ENCODE measurements around the gene ABCF3. TPM values are rescaled to one million over a fixed set of nuclear protein-coding genes. Genes with fewer than 3 reads are reported as not detected.

Gene ABCF3
- total RNA-seq = 45.5 and 56.7 TPM in 2 replicates

DNA sequence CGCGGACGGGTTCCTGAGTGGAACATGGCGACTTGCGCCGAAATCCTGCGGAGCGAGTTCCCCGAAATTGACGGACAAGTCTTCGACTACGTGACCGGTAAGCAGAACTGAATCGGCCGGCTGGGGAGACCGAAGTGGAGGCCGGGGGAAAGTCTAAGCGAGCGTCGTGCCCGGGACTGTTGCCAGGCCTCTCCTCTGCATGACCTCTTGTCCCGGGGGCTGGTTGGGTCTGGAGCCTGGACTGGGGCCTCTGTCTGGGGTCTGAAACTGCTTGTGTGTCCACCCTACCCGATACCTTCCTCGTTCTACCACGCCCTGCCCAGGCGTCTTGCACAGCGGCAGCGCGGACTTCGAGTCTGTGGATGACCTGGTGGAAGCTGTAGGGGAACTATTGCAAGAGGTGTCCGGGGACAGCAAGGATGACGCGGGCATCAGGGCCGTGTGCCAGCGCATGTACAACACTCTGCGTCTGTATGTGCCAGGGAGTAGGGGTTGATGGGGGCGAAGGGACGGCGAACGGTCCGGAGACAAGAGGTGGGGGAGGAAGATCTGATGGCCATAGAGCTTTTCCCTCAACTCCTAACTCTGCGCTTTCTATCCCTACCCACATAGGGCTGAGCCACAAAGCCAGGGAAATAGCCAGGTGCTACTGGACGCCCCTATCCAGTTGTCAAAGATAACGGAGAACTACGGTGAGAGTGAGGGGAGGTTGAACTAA is at the start of gene ABCF3:
TSS of gene ABCF3 (plus strand) at position 16 of the 718 bp plus-strand sequence. CDS start at position 25, 9 bp downstream.

GRCh38 chr3:184154885-184155643 is 30.9 kb upstream of the ABCF3 start, which contains the start of gene DVL3:
Gene DVL3 (plus strand): TSS chr3:184155377. CDS start chr3:184155636, 259 bp downstream.

DNA sequence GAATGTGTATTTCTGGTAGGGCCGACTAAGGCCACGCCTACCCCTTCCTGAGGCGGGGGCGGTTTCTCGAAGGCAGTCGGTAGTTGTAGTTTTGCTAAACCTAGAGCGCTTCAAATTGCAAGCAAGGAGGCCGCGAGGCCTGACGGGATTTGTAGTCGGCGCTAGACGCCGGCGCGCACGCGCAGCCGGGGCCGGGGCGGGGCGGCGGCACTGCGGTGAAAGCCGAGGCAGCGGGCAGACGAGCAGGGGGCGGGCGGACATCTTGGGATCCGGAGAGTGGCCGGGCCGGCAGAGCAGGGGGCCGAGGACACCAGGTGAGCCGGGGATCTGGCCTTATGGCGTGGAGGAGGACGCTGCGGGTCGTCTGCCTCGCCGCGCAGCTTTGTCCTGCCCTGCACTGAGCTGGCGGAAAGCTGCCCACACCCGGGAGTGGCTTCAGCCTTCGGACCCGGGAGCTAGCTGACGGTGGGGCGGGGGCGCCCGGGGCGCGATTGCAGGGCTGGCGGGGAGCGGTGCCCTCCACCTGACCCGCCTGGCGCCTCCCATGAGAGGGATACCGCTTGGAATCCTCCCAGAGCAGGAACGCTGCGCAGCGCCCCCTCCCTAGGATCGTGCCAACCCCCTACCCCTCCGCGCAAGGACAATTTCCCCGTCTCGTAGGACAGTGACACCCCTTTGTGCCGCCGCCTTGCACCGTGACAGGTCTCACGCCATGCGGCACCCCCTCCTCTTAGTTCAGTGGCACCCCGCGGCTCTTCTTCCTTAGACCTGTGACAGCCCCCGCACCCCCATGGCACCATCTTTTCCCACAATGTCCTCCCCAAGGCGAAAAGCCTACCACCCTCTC is 11.1 kb upstream of the ABCF3 start, which contains the start of gene AP2M1:
TSS of gene AP2M1 (plus strand) at position 210 of the 847 bp plus-strand sequence. CDS start 2,139 bp downstream, outside the sequence.

DNA sequence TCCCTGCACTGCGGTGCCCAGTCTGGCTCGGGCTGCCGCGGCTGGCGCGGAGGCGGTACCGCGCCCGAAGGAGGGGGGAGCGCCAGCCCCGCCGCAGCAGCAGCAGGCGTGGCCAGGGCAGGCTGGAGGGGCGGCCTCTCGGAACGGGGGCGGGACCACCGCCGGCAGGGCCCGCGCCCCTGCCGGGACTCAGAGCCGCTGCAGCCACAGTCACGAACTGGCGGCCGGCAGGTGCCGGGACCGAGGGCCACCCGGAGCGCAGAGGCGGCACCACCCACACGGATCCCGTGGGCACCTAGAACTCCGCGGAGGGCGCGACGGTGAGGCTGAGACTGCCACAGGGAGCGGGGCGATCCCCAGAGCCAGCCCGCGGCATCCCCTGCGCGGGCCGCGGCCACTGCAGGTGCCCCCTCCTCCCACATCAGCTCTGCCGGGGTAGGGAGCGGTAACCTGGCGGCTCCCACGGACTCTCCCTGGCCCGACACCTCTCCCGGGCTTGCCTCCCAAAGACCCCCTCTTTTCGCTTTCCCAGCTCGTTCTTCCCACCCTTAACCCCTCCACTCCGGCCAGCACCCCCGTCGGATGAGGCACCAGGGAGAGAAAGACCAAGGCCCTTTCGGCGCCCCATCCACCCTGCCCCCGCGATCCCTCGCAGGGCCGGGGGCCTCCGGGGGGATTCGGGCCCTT is 43.5 kb downstream of the ABCF3 start, which contains the start of gene VWA5B2:
TSS of gene VWA5B2 (plus strand) at position 192 of the 687 bp plus-strand sequence. CDS start 944 bp downstream, outside the sequence.

Small RNA genes within 50 kb of the gene (small RNA-seq; reads per million reads assigned to genes)
- not detected for gene MIR1224 (ENCODE audit: low replicate concordance)

Other genes starting within 250 kb of the ABCF3 start
- gene ABCC5, start 168.3 kb upstream of the ABCF3 start, total RNA-seq = 16.2 and 19.8 TPM in 2 replicates
- gene HTR3D, start 154.5 kb upstream of the ABCF3 start, total RNA-seq = not detected in 2 replicates
- 0.14 TPM in 1 of 2 replicates, not detected in the other for gene HTR3C, start 133.2 kb upstream of the ABCF3 start, total RNA-seq
- not detected in 2 replicates for gene HTR3E, start 89.1 kb upstream of the ABCF3 start, total RNA-seq
- gene EIF2B5, start 50.8 kb upstream of the ABCF3 start, total RNA-seq = 26.0 and 39.7 TPM in 2 replicates
- gene DVL3, start 30.8 kb upstream of the ABCF3 start, total RNA-seq = 58.4 and 68.9 TPM in 2 replicates
- 435 and 453 TPM in 2 replicates for gene AP2M1, start 11.3 kb upstream of the ABCF3 start, total RNA-seq
- not detected in 2 replicates for gene VWA5B2, start 43.4 kb downstream of the ABCF3 start, total RNA-seq
- 51.4 and 53.7 TPM in 2 replicates for gene ALG3, start 62.8 kb downstream of the ABCF3 start, total RNA-seq
- 4.2 and 6.3 TPM in 2 replicates for gene EEF1AKMT4, start 63.5 kb downstream of the ABCF3 start, total RNA-seq
- gene CAMK2N2, start 75.4 kb downstream of the ABCF3 start, total RNA-seq = 0.14 and 0.22 TPM in 2 replicates
- gene ECE2, start 89.8 kb downstream of the ABCF3 start, total RNA-seq = not detected in 2 replicates
- 330 and 915 TPM in 2 replicates for gene PSMD2, start 113.0 kb downstream of the ABCF3 start, total RNA-seq
- 351 and 464 TPM in 2 replicates for gene EIF4G1, start 128.4 kb downstream of the ABCF3 start, total RNA-seq
- gene FAM131A, start 151.4 kb downstream of the ABCF3 start, total RNA-seq = 7.4 and 23.3 TPM in 2 replicates
- gene CLCN2, start 175.4 kb downstream of the ABCF3 start, total RNA-seq = 2.8 and 8.7 TPM in 2 replicates
- gene POLR2H, start 175.5 kb downstream of the ABCF3 start, total RNA-seq = 61.1 and 74.4 TPM in 2 replicates
- gene THPO, start 192.0 kb downstream of the ABCF3 start, total RNA-seq = 0.14 TPM in 1 of 2 replicates, not detected in the other
- under 0.01 and 0.29 TPM in 2 replicates for gene CHRD, start 193.9 kb downstream of the ABCF3 start, total RNA-seq

All from placental pericyte (primary cell).